HFFc6 (cell line): ENCODE measurements around the gene OTOGL. TPM values are rescaled to one million over a fixed set of nuclear protein-coding genes. Genes with fewer than 3 reads are reported as not detected.
"Not testable (repeated sequence)": the region's sequence is repeated elsewhere in the genome, so short reads cannot be mapped to it uniquely, and the experiment has no call there.

Experiments
- DNase-seq: peaks from one replicate; pipeline ENCODE4 v3.0.0-alpha.2; 2018
- H3K27ac Mint-ChIP-seq: 2 replicates; pipeline ENCODE4 v1.8.0; 2020; ENCODE audit warnings: mild to moderate bottlenecking, mixed read lengths
- H3K27me3 Mint-ChIP-seq: 2 replicates; pipeline ENCODE4 v1.8.0; 2021; ENCODE audit warnings: mild to moderate bottlenecking, moderate library complexity, mixed read lengths; ENCODE audit not compliant: insufficient read depth
- H3K36me3 Mint-ChIP-seq: 2 replicates; pipeline ENCODE4 v1.8.0; 2021; ENCODE audit warnings: low read depth, mixed read lengths
- H3K4me1 Mint-ChIP-seq: 2 replicates; pipeline ENCODE4 v1.8.0; 2020; ENCODE audit warnings: low read depth, mixed read lengths
- H3K4me3 Mint-ChIP-seq: 2 replicates; pipeline ENCODE4 v1.8.0; 2020; ENCODE audit warnings: mild to moderate bottlenecking, moderate library complexity, mixed read lengths
- H3K9me3 Mint-ChIP-seq: 2 replicates; pipeline ENCODE4 v1.8.0; 2020; ENCODE audit warnings: mild to moderate bottlenecking, mixed read lengths
- CTCF ChIP-seq: fragments of 200-600 bp; sonication (generic); IDR thresholded peaks from 2 replicates; pipeline ENCODE4 v1.5.0; 2021; ENCODE audit warnings: antibody characterized with exemption, mild to moderate bottlenecking
- total RNA-seq, 6 experiments: library from RNA; stranded (reverse); fragmentation: NEBNext Ultra II Directional; extraction: Animal tissue kit (Norgen Biotek cat#: 25700); gene quantifications; 2 replicates in 1 of 6; 3 replicates in 5 of 6; pipeline ENCODE4 v1.2.3, GENCODE V29; 2021

The OTOGL gene
- total RNA-seq, 6 experiments from 2014 or later, result 0.12 to 0.32 (median 0.20) TPM

- H3K4me1 Mint-ChIP-seq, result peaks cover 16% of the 10 kb centered on the region
- H3K27ac Mint-ChIP-seq, result no peak overlapping the region
- H3K27me3 Mint-ChIP-seq, result no peaks in the 10 kb centered on the region
- no peak for TF ChIP-seq CTCF
- no peaks in the 10 kb centered on the region; the same call in 1 of the 2 replicates for H3K9me3 Mint-ChIP-seq
- DNase-seq, result no peak
- H3K36me3 Mint-ChIP-seq, result no peaks in the 10 kb centered on the region
- no peak overlapping the region for H3K4me3 Mint-ChIP-seq
Observed at GRCh38 chr12:80068173-80068572, 31.2 kb upstream of the OTOGL start.

GRCh38 chr12:80083892-80084614, 15.3 kb upstream of the OTOGL start:
- not testable (repeated sequence) for H3K27me3 Mint-ChIP-seq, H3K9me3 Mint-ChIP-seq, H3K27ac Mint-ChIP-seq, H3K4me3 Mint-ChIP-seq, DNase-seq
- peaks cover 25% of the 10 kb centered on the region for H3K4me1 Mint-ChIP-seq
- H3K36me3 Mint-ChIP-seq, result peaks cover 15% of the 10 kb centered on the region

- Mint-ChIP-seq H3K36me3 (peaks cover 11% of the 10 kb centered on the region), H3K27ac (no peak overlapping the region), H3K4me1 (peaks cover 25% of the 10 kb centered on the region), H3K9me3 (no peaks in the 10 kb centered on the region; the same call in none of the 2 replicates), H3K27me3 (peaks cover 5% of the 10 kb centered on the region), H3K4me3 (no peak overlapping the region)
- DNase-seq, result no peak
- TF ChIP-seq CTCF, result no peak
Observed at GRCh38 chr12:80086025-80086424, 13.3 kb upstream of the OTOGL start.

GRCh38 chr12:80087486-80088213, 11.7 kb upstream of the OTOGL start:
- no peak for TF ChIP-seq CTCF
- peaks cover 25% of the 10 kb centered on the region for H3K4me1 Mint-ChIP-seq
- no peak overlapping the region for H3K27ac Mint-ChIP-seq
- peaks cover 2% of the 10 kb centered on the region; the same call in 1 of the 2 replicates for H3K27me3 Mint-ChIP-seq
- no peak overlapping the region for H3K4me3 Mint-ChIP-seq
- peaks cover 4% of the 10 kb centered on the region; the same call in 1 of the 2 replicates for H3K36me3 Mint-ChIP-seq
- no peaks in the 10 kb centered on the region for H3K9me3 Mint-ChIP-seq
- DNase-seq, result no peak

- Mint-ChIP-seq H3K4me3 (peak overlapping the region; percentile 73), H3K36me3 (0 out of 2 replicates have a peak, but pooled peaks cover 5% of the 10 kb centered on the region), H3K27me3 (no peaks in the 10 kb centered on the region; the same call in 1 of the 2 replicates), H3K27ac (peak overlapping the region; percentile 61), H3K4me1 (peaks cover 29% of the 10 kb centered on the region), H3K9me3 (no peaks in the 10 kb centered on the region)
- DNase-seq, result peak; percentile 8
- no peak for TF ChIP-seq CTCF
Observed at GRCh38 chr12:80100591-80100990, 1.3 kb downstream of the OTOGL start.

GRCh38 chr12:80101126-80101525, 1.8 kb downstream of the OTOGL start:
- Mint-ChIP-seq H3K27me3 (no peaks in the 10 kb centered on the region; the same call in 1 of the 2 replicates), H3K4me1 (peaks cover 29% of the 10 kb centered on the region), H3K4me3 (no peak overlapping the region), H3K27ac (no peak overlapping the region), H3K9me3 (no peaks in the 10 kb centered on the region), H3K36me3 (0 out of 2 replicates have a peak, but pooled peaks cover 5% of the 10 kb centered on the region)
- no peak for DNase-seq
- no peak for TF ChIP-seq CTCF
